Astrocyte (in vitro differentiated cells and primary cell): ENCODE results near the gene CCDC63.

Source experiments
- CTCF ChIP-seq: IDR thresholded peaks from 2 replicates; pipeline ENCODE4 v1.5.1; 2011; ENCODE audit warnings: low read depth, mild to moderate bottlenecking, inconsistent platforms, low read length, moderate library complexity; ENCODE audit not compliant: insufficient read depth
- EZH2 ChIP-seq: IDR thresholded peaks from 2 replicates; pipeline ENCODE4 v1.6.1; 2012; ENCODE audit warnings: mild to moderate bottlenecking, low read length, inconsistent platforms; ENCODE audit not compliant: insufficient read depth

GRCh38 chr12:110804406-110804805 is 42.4 kb upstream of the CCDC63 start:
- no peak for TF ChIP-seq CTCF
- TF ChIP-seq EZH2: no peak
